ENCODE measurements around the gene BAHCC1. TPM values are rescaled to one million over a fixed set of nuclear protein-coding genes. Genes with fewer than 3 reads are reported as not detected.

The BAHCC1 gene
- total and polyA plus RNA-seq, 10 of the 15 experiments (the other 5 are each of a cell fraction or from before 2014, with no cell fraction given) = 0.03 to 0.14 (median 0.11) TPM; not detected in 6

DNA sequence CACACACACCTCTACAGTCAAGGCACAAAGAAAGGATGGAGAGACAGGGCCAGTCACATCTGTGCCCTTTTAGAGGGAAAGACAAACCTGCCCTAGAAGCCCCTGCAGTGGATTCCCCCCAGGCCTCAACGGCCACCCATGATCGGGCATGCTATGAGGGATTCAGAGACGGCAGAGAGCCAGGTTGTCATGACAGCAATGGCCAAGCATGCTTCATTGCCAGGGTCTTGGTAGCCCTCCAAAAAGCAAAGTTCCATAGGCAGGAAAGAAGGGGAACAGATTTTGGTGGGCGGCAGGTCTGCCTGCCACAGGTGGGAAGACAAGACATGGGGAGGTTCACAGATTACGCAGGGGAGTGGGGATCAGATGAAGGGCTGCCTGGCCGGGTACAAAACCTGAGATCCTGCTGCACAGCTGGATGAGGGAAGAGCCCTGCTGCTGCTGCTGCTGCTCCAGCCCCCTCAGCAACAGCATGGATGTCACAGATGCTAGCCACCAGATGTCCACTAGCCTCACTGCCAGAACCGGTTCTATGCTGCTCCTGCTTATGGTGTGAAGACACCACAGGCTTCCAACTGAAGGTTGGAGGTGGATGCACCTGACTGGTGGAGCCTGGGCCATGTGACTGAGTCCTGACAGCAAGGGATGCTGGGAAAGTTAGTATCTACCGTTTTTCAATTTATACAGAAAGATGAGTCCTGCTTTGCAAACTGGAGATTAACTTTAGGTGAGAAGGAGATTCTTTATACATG, 99.5 kb downstream of the BAHCC1 start (continued):
- TF ChIP-seq, protein P1, sequence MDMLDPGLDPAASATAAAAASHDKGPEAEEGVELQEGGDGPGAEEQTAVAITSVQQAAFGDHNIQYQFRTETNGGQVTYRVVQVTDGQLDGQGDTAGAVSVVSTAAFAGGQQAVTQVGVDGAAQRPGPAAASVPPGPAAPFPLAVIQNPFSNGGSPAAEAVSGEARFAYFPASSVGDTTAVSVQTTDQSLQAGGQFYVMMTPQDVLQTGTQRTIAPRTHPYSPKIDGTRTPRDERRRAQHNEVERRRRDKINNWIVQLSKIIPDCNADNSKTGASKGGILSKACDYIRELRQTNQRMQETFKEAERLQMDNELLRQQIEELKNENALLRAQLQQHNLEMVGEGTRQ (IDR thresholded peaks at IDR 0.05; ENCODE audit: borderline replicate concordance, low read depth, low read length) = peak; percentile 31; the same call in 1 of the 2 replicates

DNA sequence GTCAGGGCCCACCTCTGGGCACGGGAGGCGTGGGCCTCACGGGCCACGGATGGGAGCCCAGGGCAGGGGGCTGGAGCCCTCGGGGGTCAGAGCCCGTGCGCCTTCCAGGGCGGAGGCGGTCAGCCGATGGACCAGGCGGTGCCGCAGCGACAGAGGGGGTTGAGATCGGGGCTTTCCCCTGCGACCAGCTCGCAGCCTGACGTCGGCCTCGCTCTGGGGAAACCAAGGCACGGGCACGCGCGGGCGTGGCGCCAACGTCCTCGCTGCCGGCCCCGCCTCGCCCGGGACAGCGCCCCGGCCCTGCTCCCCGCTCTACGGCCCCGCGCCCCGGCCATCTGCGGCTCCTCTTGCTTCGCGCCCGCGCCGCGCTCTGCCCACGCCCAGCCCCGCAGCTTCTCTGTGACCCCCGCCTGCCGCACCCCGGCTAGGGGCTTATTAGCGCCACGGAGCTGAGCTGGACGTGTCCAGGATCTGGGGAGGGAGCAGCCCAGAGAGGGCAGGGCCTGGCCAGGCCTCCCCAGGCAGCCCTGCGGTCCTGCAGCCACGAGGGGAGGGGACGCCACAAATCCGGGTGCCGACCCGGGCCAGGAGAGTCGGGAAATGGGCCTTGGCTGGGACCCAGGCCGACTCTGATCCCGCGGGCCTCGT, 103.8 kb downstream of the BAHCC1 start:
- no TSS peak for BruUV-seq (replicated peaks)
- H3K4me2 ChIP-seq (ENCODE audit: control insufficient read depth, insufficient read depth) = no peak overlapping the region
- WGBS (ENCODE audit: insufficient coverage, insufficient replicate concordance, low lambda C conversion rate, missing lambda C conversion rate) = 60% methylated on average over 23 of the region's 64 CpGs
- ATAC-seq = no peak
- H4K20me1 ChIP-seq (ENCODE audit: control insufficient read depth, insufficient read depth) = no peaks in the 10 kb centered on the region
- intact Hi-C loops (cut with micrococcal nuclease; ENCODE audit: unreplicated experiment) = no loop called here
- no peak overlapping the region for H2AFZ ChIP-seq (ENCODE audit: control insufficient read depth, low read depth, low read length)
- CTCF ChIA-PET = no interaction called here
- no peaks in the 10 kb centered on the region for H3K27me3 ChIP-seq (replicated peaks in 1 of 2; ENCODE audit: control insufficient read depth in 2 of 2, insufficient read depth in 2 of 2, low read length in 1 of 2)
- H3K4me3 ChIP-seq = no peak overlapping the region
- no peak for FAIRE-seq
- POLR2A ChIA-PET = interaction anchor here (0.6 kb wide), 1 partner anchor 254 kb away, joined by 4 read pairs; no protein-coding TSS in a partner anchor
- in situ Hi-C loops (cut with MboI) = loop anchor here (25.0 kb wide), 1 partner anchor 362 kb away; no protein-coding TSS in a partner anchor
- SMC1A ChIA-PET (ENCODE audit: uncharacterized antibody, unreplicated experiment) = no interaction called here
- H3K9ac ChIP-seq (ENCODE audit: control insufficient read depth, insufficient read depth, low read length) = no peak overlapping the region
- no peak overlapping the region for H3K27ac ChIP-seq (ENCODE audit: control insufficient read depth, insufficient read depth)
- no peaks in the 10 kb centered on the region; the same call in 2 of the 3 replicates for H3K9me3 ChIP-seq (replicated peaks; ENCODE audit: control insufficient read depth, insufficient read depth, low read length)
- RAD21 ChIA-PET (ENCODE audit: unreplicated experiment) = interaction anchor here (1.1 to 1.5 kb wide), 2 partner anchors 12 to 207 kb away, joined by 3 to 4 read pairs; no protein-coding TSS in a partner anchor
- no peaks in the 10 kb centered on the region for H3K79me2 ChIP-seq (ENCODE audit: control insufficient read depth, insufficient read depth, low read length)
- H3K4me1 ChIP-seq (ENCODE audit: control insufficient read depth, insufficient read depth, low read length) = no peaks in the 10 kb centered on the region
- no peaks in the 10 kb centered on the region for H3K36me3 ChIP-seq (ENCODE audit: control insufficient read depth in 2 of 2, insufficient read depth in 2 of 2, low read length in 1 of 2)
- no peak for DNase-seq (ENCODE audit: low read depth, low spot score)
- TF ChIP-seq TBL1XR1 (IDR thresholded peaks at IDR 0.05; ENCODE audit: low read depth, low read length) (no peak), HDAC2 (IDR thresholded peaks at IDR 0.05) (no peak), RAD21 (IDR thresholded peaks at IDR 0.05; ENCODE audit: insufficient read depth, low read depth, low read length) (no peak), ESRRA (IDR thresholded peaks at IDR 0.05; ENCODE audit: low read length) (no peak), MTA3 (IDR thresholded peaks at IDR 0.05; ENCODE audit: borderline replicate concordance, low read length) (no peak), NFYA (IDR thresholded peaks at IDR 0.05; ENCODE audit: borderline replicate concordance, low read depth, low read length) (no peak), SMAD5 (IDR thresholded peaks at IDR 0.05; ENCODE audit: low read depth) (no peak), ZNF207 (IDR thresholded peaks at IDR 0.05; ENCODE audit: borderline replicate concordance) (no peak), TARDBP (IDR thresholded peaks at IDR 0.05; ENCODE audit: borderline replicate concordance) (no peak), NR2C2 (IDR thresholded peaks at IDR 0.05; ENCODE audit: borderline replicate concordance, control insufficient read depth, insufficient read length, low read depth) (no peak), STAT3 (IDR thresholded peaks at IDR 0.05; ENCODE audit: low read depth, low read length) (no peak)
- TF ChIP-seq, protein P2, sequence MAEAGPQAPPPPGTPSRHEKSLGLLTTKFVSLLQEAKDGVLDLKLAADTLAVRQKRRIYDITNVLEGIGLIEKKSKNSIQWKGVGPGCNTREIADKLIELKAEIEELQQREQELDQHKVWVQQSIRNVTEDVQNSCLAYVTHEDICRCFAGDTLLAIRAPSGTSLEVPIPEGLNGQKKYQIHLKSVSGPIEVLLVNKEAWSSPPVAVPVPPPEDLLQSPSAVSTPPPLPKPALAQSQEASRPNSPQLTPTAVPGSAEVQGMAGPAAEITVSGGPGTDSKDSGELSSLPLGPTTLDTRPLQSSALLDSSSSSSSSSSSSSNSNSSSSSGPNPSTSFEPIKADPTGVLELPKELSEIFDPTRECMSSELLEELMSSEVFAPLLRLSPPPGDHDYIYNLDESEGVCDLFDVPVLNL (IDR thresholded peaks at IDR 0.05; ENCODE audit: low read depth, low read length) = no peak
- TF ChIP-seq, protein P1 (IDR thresholded peaks at IDR 0.05; ENCODE audit: borderline replicate concordance, low read depth, low read length) = no peak
- TF ChIP-seq, protein P3, sequence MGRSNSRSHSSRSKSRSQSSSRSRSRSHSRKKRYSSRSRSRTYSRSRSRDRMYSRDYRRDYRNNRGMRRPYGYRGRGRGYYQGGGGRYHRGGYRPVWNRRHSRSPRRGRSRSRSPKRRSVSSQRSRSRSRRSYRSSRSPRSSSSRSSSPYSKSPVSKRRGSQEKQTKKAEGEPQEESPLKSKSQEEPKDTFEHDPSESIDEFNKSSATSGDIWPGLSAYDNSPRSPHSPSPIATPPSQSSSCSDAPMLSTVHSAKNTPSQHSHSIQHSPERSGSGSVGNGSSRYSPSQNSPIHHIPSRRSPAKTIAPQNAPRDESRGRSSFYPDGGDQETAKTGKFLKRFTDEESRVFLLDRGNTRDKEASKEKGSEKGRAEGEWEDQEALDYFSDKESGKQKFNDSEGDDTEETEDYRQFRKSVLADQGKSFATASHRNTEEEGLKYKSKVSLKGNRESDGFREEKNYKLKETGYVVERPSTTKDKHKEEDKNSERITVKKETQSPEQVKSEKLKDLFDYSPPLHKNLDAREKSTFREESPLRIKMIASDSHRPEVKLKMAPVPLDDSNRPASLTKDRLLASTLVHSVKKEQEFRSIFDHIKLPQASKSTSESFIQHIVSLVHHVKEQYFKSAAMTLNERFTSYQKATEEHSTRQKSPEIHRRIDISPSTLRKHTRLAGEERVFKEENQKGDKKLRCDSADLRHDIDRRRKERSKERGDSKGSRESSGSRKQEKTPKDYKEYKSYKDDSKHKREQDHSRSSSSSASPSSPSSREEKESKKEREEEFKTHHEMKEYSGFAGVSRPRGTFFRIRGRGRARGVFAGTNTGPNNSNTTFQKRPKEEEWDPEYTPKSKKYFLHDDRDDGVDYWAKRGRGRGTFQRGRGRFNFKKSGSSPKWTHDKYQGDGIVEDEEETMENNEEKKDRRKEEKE (IDR thresholded peaks at IDR 0.05) = no peak
